ENCODE results near the gene MN1. TPM values are rescaled to one million over a fixed set of nuclear protein-coding genes. Genes with fewer than 3 reads are reported as not detected.

MN1 gene
- total and polyA plus RNA-seq, 2 experiments from 2014 or later = 1.0 to 6.8 TPM

GRCh38 chr22:27829620-27830019 is 28.1 kb upstream of the MN1 start:
- H3K4me3 Mint-ChIP-seq = no peak overlapping the region
- Histone ChIP-seq H3K4me2 (no peak overlapping the region), H3K4me3 (no peak overlapping the region), H4K20me1 (replicated peaks; ENCODE audit: insufficient read depth) (no peaks in the 10 kb centered on the region), H3F3A (replicated peaks; ENCODE audit: low read depth) (no peaks in the 10 kb centered on the region), H3K79me2 (replicated peaks; ENCODE audit: insufficient read depth) (no peaks in the 10 kb centered on the region), H3K9me2 (ENCODE audit: insufficient read depth) (no peaks in the 10 kb centered on the region), H3K27me3 (ENCODE audit: insufficient read depth) (no peaks in the 10 kb centered on the region), H3K27ac (ENCODE audit: low read depth) (no peak overlapping the region), H3K36me3 (ENCODE audit: insufficient read depth) (no peaks in the 10 kb centered on the region), H3K4me1 (ENCODE audit: insufficient read depth) (no peaks in the 10 kb centered on the region), H2AFZ (no peak overlapping the region)
- ATAC-seq = no peak
- H3K27ac Mint-ChIP-seq = no peak overlapping the region
- H3K4me1 Mint-ChIP-seq = no peaks in the 10 kb centered on the region; the same call in 2 of the 3 replicates
- TF ChIP-seq ZNF331 (CRISPR knock-in tag; IDR thresholded peaks at IDR 0.05; ENCODE audit: low read depth) (no peak), STAT1 (IDR thresholded peaks at IDR 0.05; ENCODE audit: unreplicated experiment) (no peak), CREB1 (CRISPR knock-in tag; IDR thresholded peaks at IDR 0.05; ENCODE audit: low read depth) (no peak), ZNF114 (CRISPR knock-in tag; IDR thresholded peaks at IDR 0.05) (no peak), POLR2AphosphoS5 (IDR thresholded peaks at IDR 0.05; ENCODE audit: low read depth) (no peak), JUNB (IDR thresholded peaks at IDR 0.05; ENCODE audit: unreplicated experiment) (no peak), ZNF462 (CRISPR knock-in tag; IDR thresholded peaks at IDR 0.05) (no peak)
- TF ChIP-seq, protein P1, sequence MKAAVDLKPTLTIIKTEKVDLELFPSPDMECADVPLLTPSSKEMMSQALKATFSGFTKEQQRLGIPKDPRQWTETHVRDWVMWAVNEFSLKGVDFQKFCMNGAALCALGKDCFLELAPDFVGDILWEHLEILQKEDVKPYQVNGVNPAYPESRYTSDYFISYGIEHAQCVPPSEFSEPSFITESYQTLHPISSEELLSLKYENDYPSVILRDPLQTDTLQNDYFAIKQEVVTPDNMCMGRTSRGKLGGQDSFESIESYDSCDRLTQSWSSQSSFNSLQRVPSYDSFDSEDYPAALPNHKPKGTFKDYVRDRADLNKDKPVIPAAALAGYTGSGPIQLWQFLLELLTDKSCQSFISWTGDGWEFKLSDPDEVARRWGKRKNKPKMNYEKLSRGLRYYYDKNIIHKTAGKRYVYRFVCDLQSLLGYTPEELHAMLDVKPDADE (IDR thresholded peaks at IDR 0.05) = no peak
- no peak for DNase-seq (ENCODE audit: low spot score)
- no peaks in the 10 kb centered on the region for H3K9me3 Mint-ChIP-seq
- H3K27me3 Mint-ChIP-seq (ENCODE audit: insufficient read depth, low read depth, poor library complexity) = peaks cover 9% of the 10 kb centered on the region
- no peaks in the 10 kb centered on the region for H3K36me3 Mint-ChIP-seq (ENCODE audit: low read depth)
